Measurements from ENCODE around the gene ALMS1.
"Not testable (repeated sequence)": the region's sequence is repeated elsewhere in the genome, so short reads cannot be mapped to it uniquely, and the experiment has no call there.

ALMS1 gene

GRCh38 chr2:73504850-73505249 lies 119.2 kb downstream of the ALMS1 start:
- DNase-seq, result not testable (repeated sequence)

GRCh38 chr2:73510470-73510869 lies 124.8 kb downstream of the ALMS1 start:
- DNase-seq, result not testable (repeated sequence)

GRCh38 chr2:73516033-73516432 lies 130.4 kb downstream of the ALMS1 start:
- DNase-seq, result no peak

GRCh38 chr2:73528688-73529087 lies 143.1 kb downstream of the ALMS1 start:
- no peak for DNase-seq

GRCh38 chr2:73530773-73531172 lies 145.1 kb downstream of the ALMS1 start:
- DNase-seq, result not testable (repeated sequence)

GRCh38 chr2:73532381-73532780 lies 146.7 kb downstream of the ALMS1 start:
- DNase-seq, result no peak

GRCh38 chr2:73536133-73536840 lies 150.7 kb downstream of the ALMS1 start:
- DNase-seq, result no peak

GRCh38 chr2:73560875-73561274 lies 175.2 kb downstream of the ALMS1 start:
- DNase-seq, result not testable (repeated sequence)

GRCh38 chr2:73561422-73561821 lies 175.8 kb downstream of the ALMS1 start:
- DNase-seq, result no peak

- no peak for DNase-seq
Observed at GRCh38 chr2:73564986-73565385, 179.3 kb downstream of the ALMS1 start.

GRCh38 chr2:73566288-73566878 lies 180.7 kb downstream of the ALMS1 start:
- no peak for DNase-seq

GRCh38 chr2:73575261-73575660 lies 189.6 kb downstream of the ALMS1 start:
- no peak for DNase-seq

GRCh38 chr2:73582364-73582763 lies 196.7 kb downstream of the ALMS1 start:
- no peak for DNase-seq

GRCh38 chr2:73588177-73588576 lies 202.5 kb downstream of the ALMS1 start:
- no peak for DNase-seq

- no peak for DNase-seq
Observed at GRCh38 chr2:73593680-73594079, 208.0 kb downstream of the ALMS1 start.

GRCh38 chr2:73594251-73594650 lies 208.6 kb downstream of the ALMS1 start:
- no peak for DNase-seq

GRCh38 chr2:73601780-73602179 lies 216.1 kb downstream of the ALMS1 start:
- DNase-seq, result no peak

GRCh38 chr2:73603099-73603588 lies 217.5 kb downstream of the ALMS1 start:
- DNase-seq, result not testable (repeated sequence)

- DNase-seq, result not testable (repeated sequence)
Observed at GRCh38 chr2:73604589-73604988, 219.0 kb downstream of the ALMS1 start.

- no peak for DNase-seq
Observed at GRCh38 chr2:73610111-73610510, 224.5 kb downstream of the ALMS1 start.

GRCh38 chr2:73611193-73611592 lies 225.6 kb downstream of the ALMS1 start:
- DNase-seq, result no peak

- DNase-seq, result no peak
Observed at GRCh38 chr2:73611867-73612266, 226.2 kb downstream of the ALMS1 start.

- no peak for DNase-seq
Observed at GRCh38 chr2:73614105-73614504, 228.5 kb downstream of the ALMS1 start.

GRCh38 chr2:73614997-73615396 lies 229.4 kb downstream of the ALMS1 start:
- DNase-seq, result no peak

All from effector CD8-positive, alpha-beta T cell (primary cell).